ENCODE data around the gene LRRN4CL. TPM values are rescaled to one million over a fixed set of nuclear protein-coding genes. Genes with fewer than 3 reads are reported as not detected.

The LRRN4CL gene
- total and polyA plus RNA-seq, 2 of the 4 experiments (the other 2 are of a cell fraction), result 0.36 to 0.84 TPM

- Histone ChIP-seq H4K20me1 (ENCODE audit: insufficient read depth, low read length) (no peaks in the 10 kb centered on the region), H2BK20ac (ENCODE audit: low read depth, low read length) (no peak overlapping the region), H3K4me1 (ENCODE audit: control insufficient read depth, insufficient read depth, low read length) (peaks cover 7% of the 10 kb centered on the region), H3K18ac (ENCODE audit: low read depth, low read length) (no peak overlapping the region), H3K9me1 (ENCODE audit: insufficient read depth, low read length) (no peaks in the 10 kb centered on the region), H3K27me3 (ENCODE audit: control insufficient read depth, insufficient read depth, low read length) (no peaks in the 10 kb centered on the region), H3K4me2 (ENCODE audit: low read depth, low read length) (0 out of 2 replicates have a peak overlapping the region, but pooled peaks have one; percentile 7), H2BK15ac (ENCODE audit: low read depth, low read length) (no peak overlapping the region), H2BK5ac (ENCODE audit: low read depth, low read length, poor library complexity, severe bottlenecking) (no peak overlapping the region), H3K4ac (ENCODE audit: low read depth, low read length) (no peak overlapping the region), H4K5ac (ENCODE audit: low read depth, low read length) (no peak overlapping the region), H2BK120ac (ENCODE audit: low read depth, low read length) (no peak overlapping the region), H2AK9ac (replicated peaks; ENCODE audit: low read depth, low read length, poor library complexity) (no peak overlapping the region), H2AK5ac (ENCODE audit: low read depth, low read length) (0 out of 2 replicates have a peak overlapping the region, but pooled peaks have one; percentile 76), H4K91ac (ENCODE audit: insufficient read depth, low read depth, low read length) (no peak overlapping the region), H3K56ac (ENCODE audit: extremely low read depth, insufficient read depth, low read length) (no peak overlapping the region), H3K27ac (ENCODE audit: insufficient read depth, low read length) (no peak overlapping the region), H3K79me1 (ENCODE audit: low read depth in 1 of 2, low read length in 2 of 2) (peaks cover 16 to 49% of the 10 kb centered on the region in 2 experiments; a peak in 3 of 4 replicates), H3K36me3 (ENCODE audit: control insufficient read depth, insufficient read depth, low read length) (peaks cover 19% of the 10 kb centered on the region), H2AFZ (replicated peaks; ENCODE audit: low read length, poor library complexity) (no peak overlapping the region), H4K8ac (ENCODE audit: low read depth in 2 of 2, low read length in 2 of 2) (no peak overlapping the region), H3K9me3 (ENCODE audit: control insufficient read depth, insufficient read depth, low read length) (no peaks in the 10 kb centered on the region), H3K4me3 (ENCODE audit: insufficient read depth, low read depth, low read length) (no peak overlapping the region), H3K23ac (ENCODE audit: low read depth, low read length) (peak overlapping the region; percentile 29; the same call in 1 of the 2 replicates), H3K14ac (replicated peaks; ENCODE audit: low read depth, low read length) (no peak overlapping the region), H3K9ac (ENCODE audit: low read depth, low read length) (peak overlapping the region; percentile 32; the same call in 1 of the 2 replicates)
- ATAC-seq (ENCODE audit: low read depth), result no peak
- peak; percentile 30 for DNase-seq
- in situ Hi-C loops (cut with MboI; ENCODE audit: low sequenced_read_pairs), result no loop called here
- CTCF ChIA-PET, result interaction anchor here (0.5 kb wide), 1 partner anchor 87 kb away, joined by 3 read pairs; no protein-coding TSS in a partner anchor
- intact Hi-C loops (cut with micrococcal nuclease), result no loop called here
- dilution Hi-C loops (cut with HindIII; ENCODE audit: low sequenced_read_pairs, unreplicated experiment), result no loop called here
- no peak for TF ChIP-seq NFE2L2 (IDR thresholded peaks at IDR 0.05; ENCODE audit: low read depth, low read length)
- TF ChIP-seq RAD21 (IDR thresholded peaks at IDR 0.05; ENCODE audit: low read length), result no peak
- no peak for TF ChIP-seq SMC3 (IDR thresholded peaks at IDR 0.05; ENCODE audit: low read depth, low read length)
- TF ChIP-seq, protein P1, sequence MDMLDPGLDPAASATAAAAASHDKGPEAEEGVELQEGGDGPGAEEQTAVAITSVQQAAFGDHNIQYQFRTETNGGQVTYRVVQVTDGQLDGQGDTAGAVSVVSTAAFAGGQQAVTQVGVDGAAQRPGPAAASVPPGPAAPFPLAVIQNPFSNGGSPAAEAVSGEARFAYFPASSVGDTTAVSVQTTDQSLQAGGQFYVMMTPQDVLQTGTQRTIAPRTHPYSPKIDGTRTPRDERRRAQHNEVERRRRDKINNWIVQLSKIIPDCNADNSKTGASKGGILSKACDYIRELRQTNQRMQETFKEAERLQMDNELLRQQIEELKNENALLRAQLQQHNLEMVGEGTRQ (IDR thresholded peaks at IDR 0.05; ENCODE audit: low read depth, low read length), result no peak
- TF ChIP-seq MAZ (IDR thresholded peaks at IDR 0.05; ENCODE audit: borderline replicate concordance, low read depth, low read length), result no peak
- no peak for TF ChIP-seq FOS (IDR thresholded peaks at IDR 0.05; ENCODE audit: low read depth, low read length)
- no peak for TF ChIP-seq CTCF (conservative IDR thresholded peaks at IDR 0.05; ENCODE audit: low read depth, low read length)
- TF ChIP-seq, protein P2, sequence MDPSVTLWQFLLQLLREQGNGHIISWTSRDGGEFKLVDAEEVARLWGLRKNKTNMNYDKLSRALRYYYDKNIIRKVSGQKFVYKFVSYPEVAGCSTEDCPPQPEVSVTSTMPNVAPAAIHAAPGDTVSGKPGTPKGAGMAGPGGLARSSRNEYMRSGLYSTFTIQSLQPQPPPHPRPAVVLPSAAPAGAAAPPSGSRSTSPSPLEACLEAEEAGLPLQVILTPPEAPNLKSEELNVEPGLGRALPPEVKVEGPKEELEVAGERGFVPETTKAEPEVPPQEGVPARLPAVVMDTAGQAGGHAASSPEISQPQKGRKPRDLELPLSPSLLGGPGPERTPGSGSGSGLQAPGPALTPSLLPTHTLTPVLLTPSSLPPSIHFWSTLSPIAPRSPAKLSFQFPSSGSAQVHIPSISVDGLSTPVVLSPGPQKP (IDR thresholded peaks at IDR 0.05; ENCODE audit: borderline replicate concordance, low read depth, low read length), result no peak
- TF ChIP-seq CEBPB (IDR thresholded peaks at IDR 0.05; ENCODE audit: low read depth, low read length), result no peak
- TF ChIP-seq MXI1 (IDR thresholded peaks at IDR 0.05; ENCODE audit: borderline replicate concordance, low read depth, low read length), result no peak
- BruUV-seq (replicated peaks), result no TSS peak
- POLR2A ChIA-PET (ENCODE audit: unreplicated experiment), result interaction anchor here (0.6 kb wide), 1 partner anchor 159 kb away, joined by 4 read pairs; no protein-coding TSS in a partner anchor
- no CpG with 5 or more reads among the region's 2 CpGs for WGBS, 2 experiments (ENCODE audit: extremely low coverage in 2 of 2, insufficient read length in 1 of 2)
Measured at GRCh38 chr11:62673196-62673525, 16.2 kb downstream of the LRRN4CL start.
